GM12872 (cell line): ENCODE measurements around the gene TP53AIP1.

ENCODE experiments used
- TF ChIP-seq, protein P1 (sequence below): IDR thresholded peaks from 3 replicates; pipeline ENCODE4 v1.5.1; 2011; ENCODE audit warnings: low read depth, mild to moderate bottlenecking, low read length, moderate library complexity; ENCODE audit not compliant: insufficient read depth

Gene TP53AIP1

DNA sequence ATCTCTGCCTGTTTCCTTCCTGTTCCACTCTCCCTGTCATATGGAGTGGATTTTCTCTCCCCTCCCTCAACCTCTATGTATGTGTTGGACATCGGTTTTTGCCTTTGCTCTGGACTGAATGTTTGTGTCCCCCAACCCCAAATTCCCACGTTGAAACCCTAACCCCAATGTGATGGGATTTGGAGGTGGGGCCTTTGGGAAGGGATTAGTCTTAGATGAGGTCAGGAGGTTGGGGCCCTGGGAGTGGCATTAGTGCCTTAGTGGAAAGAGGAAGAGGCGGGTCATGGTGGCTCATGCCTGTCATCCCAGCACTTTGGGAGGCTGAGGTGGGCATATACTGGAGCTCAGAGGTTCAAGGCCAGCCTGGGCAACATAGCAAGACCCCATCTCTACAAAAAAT lies 11.6 kb downstream of the TP53AIP1 start:
- TF ChIP-seq, protein P1, sequence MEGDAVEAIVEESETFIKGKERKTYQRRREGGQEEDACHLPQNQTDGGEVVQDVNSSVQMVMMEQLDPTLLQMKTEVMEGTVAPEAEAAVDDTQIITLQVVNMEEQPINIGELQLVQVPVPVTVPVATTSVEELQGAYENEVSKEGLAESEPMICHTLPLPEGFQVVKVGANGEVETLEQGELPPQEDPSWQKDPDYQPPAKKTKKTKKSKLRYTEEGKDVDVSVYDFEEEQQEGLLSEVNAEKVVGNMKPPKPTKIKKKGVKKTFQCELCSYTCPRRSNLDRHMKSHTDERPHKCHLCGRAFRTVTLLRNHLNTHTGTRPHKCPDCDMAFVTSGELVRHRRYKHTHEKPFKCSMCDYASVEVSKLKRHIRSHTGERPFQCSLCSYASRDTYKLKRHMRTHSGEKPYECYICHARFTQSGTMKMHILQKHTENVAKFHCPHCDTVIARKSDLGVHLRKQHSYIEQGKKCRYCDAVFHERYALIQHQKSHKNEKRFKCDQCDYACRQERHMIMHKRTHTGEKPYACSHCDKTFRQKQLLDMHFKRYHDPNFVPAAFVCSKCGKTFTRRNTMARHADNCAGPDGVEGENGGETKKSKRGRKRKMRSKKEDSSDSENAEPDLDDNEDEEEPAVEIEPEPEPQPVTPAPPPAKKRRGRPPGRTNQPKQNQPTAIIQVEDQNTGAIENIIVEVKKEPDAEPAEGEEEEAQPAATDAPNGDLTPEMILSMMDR, result no peak

DNA sequence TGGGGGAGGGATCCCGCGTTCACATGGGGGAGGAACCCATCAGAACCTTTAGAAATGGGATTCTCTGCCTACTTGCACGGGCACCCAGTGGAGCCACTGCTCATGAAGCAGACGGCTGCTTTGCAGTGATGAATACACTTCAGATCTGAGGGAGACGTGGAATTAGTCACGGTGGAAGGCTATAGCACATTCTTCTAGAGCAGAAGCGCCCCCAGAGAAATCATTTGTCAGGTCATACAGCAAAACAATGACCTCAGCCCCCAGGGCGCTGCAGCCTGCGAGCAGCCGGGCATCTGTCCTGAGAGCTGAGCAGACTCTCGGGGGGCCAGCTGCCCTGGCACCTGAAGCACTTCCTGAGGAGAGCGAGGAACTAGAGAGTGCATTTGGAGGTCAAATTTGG lies 12.7 kb downstream of the TP53AIP1 start:
- TF ChIP-seq, protein P1, result no peak

DNA sequence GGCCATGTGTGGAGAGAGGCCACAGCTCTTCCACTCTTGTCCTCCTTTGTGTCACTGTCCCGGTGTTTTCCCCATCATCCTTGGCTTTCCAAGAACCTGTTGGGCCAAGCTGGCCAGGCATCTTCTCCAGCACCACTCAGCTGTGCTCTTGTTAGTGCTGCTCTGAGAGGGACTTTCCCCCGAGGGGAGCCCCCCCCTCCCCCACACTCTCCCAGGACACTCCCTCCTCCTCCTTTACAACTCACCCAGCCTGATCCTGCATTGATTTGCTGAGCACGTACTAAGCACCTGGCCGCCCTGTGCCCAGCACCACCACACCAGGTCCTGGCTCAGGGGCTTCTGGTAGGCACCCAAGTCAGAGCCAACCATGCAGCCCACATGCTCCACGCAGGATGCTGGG lies 13.2 kb downstream of the TP53AIP1 start:
- TF ChIP-seq, protein P1, result no peak

DNA sequence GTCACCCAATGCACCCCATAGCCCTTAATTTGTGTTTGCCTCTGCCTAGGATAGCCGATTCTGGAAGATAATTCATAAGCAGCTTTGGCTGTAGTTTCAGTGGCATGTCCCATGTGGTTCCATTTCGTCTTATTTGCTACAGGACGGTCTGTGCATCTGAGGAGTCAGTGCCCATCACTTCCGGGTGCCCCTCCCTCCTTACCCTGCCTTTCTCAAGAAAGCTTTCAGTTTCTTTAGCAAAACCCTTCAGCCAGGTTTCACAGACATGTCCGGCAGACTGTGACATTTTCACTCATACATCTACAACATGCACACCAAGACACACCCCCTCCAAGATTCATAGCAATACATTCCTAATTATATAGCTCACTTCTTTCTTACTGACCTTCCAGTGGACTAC lies 14.3 kb downstream of the TP53AIP1 start:
- TF ChIP-seq, protein P1, result no peak

DNA sequence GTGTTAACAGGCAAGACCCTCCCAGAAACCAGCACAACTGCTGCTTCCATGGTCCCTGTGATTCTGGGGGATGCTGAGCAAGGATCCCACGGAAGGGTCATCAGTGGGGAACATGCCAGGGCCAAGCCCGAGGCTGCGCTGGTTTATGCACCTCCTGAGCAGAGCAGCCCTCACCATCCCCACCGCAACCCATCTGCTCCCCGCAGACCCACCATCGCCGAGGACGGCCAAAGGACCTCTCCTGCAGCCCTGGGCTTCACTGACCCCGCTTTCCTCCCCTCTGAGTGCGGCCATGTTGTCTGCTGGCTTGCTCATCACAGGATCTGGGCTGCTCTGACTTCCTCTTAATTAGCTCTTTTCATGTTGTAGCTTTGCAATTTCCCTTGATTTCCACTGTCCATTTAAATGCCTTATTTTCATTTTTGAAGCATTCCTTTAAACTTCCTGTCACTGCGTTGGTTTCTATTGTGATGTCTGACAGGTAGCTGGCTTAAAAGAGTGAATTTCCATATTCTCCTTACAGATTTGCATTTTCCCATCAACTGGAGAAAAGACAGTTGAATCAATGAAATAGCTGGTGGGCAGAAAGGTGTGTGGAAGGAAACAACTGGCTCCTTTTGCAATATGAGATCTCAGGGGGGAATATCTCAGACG lies 14.9 kb downstream of the TP53AIP1 start:
- TF ChIP-seq, protein P1, result no peak

DNA sequence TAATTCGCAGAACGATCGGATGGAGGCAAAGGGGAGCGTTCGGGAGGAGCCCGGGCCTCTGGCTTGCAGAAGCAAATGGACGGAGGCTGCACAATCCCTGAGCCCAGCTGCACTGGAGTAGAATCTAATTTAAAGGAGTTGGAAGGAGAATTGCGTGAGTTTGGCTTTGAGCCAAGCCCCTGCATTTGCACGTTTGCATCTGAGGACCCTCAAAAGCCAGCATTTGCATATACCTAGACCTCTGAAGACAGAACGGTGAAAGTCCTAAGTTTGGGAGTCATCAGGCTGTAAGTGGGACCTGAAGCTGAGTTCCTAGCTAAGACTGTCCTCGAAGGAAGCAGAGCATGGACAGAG lies 15.6 kb downstream of the TP53AIP1 start:
- TF ChIP-seq, protein P1, result no peak

DNA sequence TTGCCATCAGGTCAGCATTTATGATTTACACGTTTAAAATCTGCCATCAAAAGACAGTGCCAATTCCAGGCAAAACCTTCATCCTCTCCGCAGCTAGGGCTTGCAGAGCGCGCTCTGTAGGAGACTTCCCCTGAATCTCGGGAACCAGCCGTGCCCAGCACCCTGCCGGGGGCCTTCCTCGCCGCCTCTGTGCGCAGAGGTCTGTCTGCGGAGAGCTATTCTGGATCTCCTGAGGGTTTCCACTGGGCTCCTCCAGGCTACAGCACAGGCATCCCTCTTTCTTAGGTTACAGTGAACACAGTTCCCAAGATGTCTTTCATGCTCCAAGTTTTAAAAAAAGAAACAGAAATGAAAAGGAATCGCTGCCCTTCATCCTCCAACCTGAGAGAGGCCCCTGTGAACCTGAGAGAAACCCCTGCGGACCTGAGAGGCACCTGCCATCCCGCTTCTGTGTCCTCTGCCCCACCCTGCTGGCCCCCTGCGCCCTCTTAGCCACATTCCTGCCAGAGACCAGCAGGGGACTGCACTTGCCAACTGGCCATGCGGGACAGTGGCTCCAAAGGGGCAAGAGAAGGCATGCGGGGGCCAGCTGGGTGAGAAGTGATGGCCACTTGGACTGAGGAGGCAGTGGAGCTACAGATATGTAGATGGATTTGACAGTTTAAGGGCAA lies 16.1 kb downstream of the TP53AIP1 start:
- TF ChIP-seq, protein P1, result no peak
